H4 (cell line): ENCODE data around the gene RHOA. TPM values are rescaled to one million over a fixed set of nuclear protein-coding genes. Genes with fewer than 3 reads are reported as not detected.
"Not testable (repeated sequence)": the region's sequence is repeated elsewhere in the genome, so short reads cannot be mapped to it uniquely, and the experiment has no call there.

Experiments used
- DNase-seq: peaks from one replicate; pipeline ENCODE4 v3.0.0-alpha.2; 2015; ENCODE audit warnings: low spot score
- total RNA-seq: library from RNA; depleted of rRNA; stranded (reverse); fragments of >200 nt; shearing (Covaris generic); gene quantifications from 2 replicates; pipeline ENCODE4 v1.2.3, GENCODE V29; 2014

RHOA gene
- total RNA-seq, 1 experiment from 2014 or later = 305 TPM

DNA sequence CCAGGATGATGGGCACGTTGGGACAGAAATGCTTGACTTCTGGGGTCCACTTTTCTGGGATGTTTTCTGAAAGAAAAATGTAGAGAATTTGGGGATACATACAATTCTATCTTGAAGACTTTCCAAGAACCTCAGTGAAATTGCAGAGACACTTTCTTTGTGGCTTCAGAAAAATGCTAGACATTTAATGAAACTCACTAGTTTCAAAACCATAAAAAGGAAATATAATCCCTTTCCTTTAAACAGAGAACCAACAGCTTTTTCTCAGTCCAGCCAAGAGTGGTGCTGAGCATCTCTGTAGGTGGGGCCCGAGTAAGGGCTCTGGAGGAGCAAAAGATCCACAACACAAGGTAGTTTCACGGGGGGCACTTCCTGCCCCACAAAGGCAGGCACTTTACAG is 49.2 kb downstream of the RHOA start:
- DNase-seq = no peak

DNA sequence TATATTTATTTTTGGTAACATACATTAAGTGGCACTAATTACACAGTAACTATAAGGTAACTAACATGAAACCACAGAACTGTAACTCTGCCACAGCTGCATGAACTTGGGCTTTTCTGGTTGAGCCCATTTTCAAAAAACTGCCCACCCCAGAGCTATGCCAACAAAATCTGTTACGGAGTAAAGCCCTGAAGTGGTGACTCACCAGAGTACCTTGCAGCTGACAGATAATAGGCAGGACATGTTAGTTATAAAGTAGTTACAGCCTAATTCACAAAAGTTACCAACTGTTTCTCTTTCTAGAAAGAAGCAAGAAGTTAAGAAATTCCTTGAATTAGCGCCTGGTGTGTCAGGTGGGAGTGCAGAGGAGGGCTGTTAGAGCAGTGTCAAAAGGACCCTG is 52.2 kb downstream of the RHOA start:
- DNase-seq = no peak

GRCh38 chr3:49358884-49359225 is 52.9 kb downstream of the RHOA start:
- no peak for DNase-seq

DNA sequence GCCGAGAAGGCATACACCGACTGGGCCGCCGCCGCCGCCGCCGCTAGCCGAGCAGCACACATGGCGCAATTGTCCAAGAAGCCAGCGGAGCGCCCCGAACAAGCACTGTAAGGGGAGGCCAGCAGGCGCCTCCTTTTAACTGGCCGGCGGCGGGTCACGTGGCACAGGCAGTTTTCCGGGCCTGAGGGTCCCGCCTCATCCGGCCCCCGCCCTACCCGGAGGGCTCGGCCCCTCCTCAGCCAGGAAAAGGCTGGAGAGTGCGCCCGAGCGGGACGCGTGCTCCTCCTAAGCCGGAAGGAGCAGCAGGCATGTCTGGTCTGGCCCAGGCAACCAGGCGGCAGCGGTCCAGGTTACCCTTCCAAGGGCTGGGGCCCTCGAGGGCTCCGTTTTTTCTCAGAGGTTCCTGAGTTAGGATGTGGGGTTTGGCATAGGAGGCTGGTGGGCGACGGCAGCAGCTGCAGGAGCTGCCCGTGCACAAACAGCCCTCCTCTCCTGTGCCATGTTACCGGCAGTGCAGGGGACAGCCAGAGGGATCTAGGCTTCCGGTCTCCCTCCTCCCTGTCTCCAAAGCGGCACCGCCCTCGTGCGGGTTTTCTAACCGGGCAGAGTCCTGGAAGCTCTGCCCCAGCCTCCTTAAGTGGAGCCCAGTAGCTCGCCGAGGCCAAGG is 53.4 kb downstream of the RHOA start, which contains the start of gene GPX1:
GPX1 (minus strand) TSS at position 137 of the 667 bp plus-strand sequence; CDS start at position 62, 75 bp downstream.
- DNase-seq = peak; percentile 87

DNA sequence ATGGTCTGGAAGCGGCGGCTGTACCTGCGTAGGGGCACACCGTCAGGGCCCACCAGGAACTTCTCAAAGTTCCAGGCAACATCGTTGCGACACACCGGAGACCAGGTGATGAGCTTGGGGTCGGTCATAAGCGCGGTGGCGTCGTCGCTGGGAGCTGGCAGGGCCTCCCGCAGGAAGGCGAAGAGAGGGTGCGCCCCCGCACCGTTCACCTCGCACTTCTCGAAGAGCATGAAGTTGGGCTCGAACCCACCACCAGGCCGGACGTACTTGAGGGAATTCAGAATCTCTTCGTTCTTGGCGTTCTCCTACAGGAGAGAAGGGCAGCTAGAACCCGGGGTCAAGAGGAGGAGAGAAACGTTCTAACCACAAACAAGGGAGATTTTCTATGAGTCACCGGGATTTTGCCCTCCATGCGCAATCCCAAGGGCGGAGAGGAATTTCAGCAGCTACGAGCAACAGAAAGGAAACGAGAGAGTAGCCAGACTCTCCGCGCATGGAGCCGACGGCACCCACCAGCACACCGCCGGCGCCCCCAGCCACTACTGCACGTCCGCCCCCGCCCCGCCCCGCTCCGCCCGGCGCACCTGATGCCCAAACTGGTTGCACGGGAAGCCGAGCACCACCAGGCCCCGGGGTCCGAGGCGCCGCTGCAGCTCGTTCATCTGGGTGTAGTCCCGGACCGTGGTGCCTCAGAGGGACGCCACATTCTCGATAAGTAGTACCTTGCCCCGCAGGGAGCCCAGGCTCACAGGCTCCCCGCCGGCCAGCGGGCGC is 54.1 kb downstream of the RHOA start:
- DNase-seq = peak; percentile 37

DNA sequence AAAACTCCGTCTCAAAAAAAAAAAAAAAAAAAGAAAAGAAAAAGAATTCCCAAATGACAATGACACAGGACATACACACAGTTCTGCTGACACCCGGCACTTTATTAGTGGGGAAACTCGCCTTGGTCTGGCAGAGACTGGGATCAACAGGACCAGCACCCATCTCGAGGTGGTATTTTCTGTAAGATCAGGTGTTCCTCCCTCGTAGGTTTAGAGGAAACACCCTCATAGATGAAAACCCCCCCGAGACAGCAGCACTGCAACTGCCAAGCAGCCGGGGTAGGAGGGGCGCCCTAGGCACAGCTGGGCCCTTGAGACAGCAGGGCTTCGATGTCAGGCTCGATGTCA is 54.7 kb downstream of the RHOA start:
- DNase-seq = not testable (repeated sequence)

GRCh38 chr3:49352890-49353421 is 58.8 kb downstream of the RHOA start:
- DNase-seq = no peak

GRCh38 chr3:49352281-49352680 is 59.5 kb downstream of the RHOA start:
- no peak for DNase-seq

GRCh38 chr3:49351521-49352011 is 60.2 kb downstream of the RHOA start:
- peak; percentile 74 for DNase-seq

- no peak for DNase-seq
Observed at GRCh38 chr3:49349348-49350114, 62.2 kb downstream of the RHOA start.

GRCh38 chr3:49348361-49348760 is 63.4 kb downstream of the RHOA start:
- DNase-seq = not testable (repeated sequence)

DNA sequence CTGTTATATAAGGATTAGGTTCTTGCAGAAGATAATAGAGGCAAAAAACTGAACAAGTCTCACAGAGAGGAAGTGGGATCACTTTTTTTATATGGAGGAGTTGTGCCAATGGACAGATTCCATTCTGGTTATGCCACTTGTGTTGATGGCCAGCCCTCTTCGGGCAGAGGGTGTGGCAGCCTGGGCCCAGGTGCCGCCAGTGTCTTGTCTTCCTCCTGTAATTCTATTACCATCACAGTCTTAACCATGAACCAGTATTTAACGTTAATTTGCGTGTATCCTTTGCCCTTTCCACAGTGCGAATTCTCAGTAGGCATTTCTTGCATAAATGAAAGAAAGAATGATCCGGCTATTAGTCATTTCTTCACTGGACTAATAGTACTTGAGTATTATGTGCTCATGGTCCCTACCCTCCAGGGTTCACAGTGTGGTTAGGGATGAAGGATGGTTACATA is 65.0 kb downstream of the RHOA start:
- DNase-seq = no peak

DNA sequence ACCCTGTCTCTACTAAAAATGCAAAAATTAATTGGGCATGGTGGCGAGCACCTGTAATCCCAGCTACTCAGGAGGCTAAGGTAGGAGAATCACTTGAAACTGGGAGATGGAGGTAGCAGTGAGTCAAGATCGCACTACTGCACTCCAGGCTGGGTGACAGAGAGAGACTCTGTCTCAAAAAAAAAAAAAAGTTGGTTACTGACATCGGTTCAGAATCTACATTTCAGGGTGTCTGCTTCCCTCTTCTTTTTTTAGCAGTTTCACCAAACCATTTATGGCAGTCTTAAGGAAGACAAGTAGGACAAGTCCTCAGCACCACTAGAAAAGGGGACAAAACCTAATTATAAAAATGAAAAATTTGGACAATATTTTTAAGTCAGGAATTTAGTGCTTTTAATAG is 68.6 kb downstream of the RHOA start:
- no peak for DNase-seq

DNA sequence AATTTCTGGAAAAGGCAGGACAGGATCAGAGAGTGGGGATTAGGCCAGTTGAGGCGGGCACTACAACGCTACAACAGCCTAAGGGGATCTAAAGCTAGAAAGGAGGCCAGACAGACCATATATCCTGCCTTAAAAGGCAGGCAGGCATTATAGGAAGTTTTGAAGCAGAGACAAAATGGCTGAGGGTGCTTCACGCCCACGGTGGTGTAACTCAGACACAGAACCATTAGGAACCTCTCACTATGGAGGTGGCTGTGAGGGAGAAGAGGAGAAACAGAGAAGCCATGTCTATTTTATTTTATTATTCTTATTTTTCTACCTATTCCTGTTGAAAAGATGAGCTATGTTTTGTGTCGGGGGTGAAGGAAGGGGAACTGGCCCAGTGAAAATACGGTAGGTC is 69.8 kb downstream of the RHOA start:
- no peak for DNase-seq

- peak; percentile 70 for DNase-seq
Observed at GRCh38 chr3:49339941-49340800, 71.6 kb downstream of the RHOA start, which contains the start of gene USP4. Gene USP4, minus strand, starts transcription at chr3:49340053. Its CDS starts 29 bp downstream, at chr3:49340024.

DNA sequence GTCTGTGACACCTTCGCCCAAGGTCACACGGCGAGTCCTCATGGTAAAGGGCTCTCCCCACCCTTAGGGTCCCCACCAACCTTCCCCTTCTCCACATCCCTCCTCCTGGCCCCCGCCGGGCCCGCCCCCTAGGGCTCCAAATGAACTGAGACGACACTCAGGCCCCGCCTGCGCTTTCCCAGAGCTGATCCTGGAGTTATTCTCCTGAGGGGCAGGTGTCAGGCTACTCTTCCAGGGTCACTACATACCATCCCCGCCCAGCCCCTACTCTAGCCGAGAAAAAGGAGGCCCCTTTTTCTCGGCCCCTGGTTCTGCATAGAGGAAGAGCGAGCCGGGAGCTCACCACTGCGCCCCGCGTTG is 72.2 kb downstream of the RHOA start:
- no peak for DNase-seq

GRCh38 chr3:49333916-49334633 is 77.7 kb downstream of the RHOA start:
- no peak for DNase-seq

DNA sequence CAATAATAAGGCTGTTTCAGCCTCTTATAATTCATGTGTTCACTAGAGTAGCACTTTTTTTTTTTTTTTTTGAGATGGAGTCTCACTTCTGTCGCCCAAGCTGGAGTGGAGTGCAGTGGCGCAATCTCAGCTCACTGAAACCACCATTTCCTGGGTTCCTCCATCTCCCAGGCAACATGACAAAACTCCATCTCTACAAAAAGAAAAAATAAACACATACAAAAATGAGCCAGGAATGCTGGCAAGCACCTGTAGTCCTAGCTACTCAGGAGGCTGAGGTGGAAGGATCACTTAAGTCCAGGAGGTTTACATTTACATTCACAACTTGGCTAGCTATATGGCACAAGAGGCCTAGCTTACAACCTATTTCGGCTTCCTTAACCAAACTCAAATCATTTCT is 78.7 kb downstream of the RHOA start:
- no peak for DNase-seq

DNA sequence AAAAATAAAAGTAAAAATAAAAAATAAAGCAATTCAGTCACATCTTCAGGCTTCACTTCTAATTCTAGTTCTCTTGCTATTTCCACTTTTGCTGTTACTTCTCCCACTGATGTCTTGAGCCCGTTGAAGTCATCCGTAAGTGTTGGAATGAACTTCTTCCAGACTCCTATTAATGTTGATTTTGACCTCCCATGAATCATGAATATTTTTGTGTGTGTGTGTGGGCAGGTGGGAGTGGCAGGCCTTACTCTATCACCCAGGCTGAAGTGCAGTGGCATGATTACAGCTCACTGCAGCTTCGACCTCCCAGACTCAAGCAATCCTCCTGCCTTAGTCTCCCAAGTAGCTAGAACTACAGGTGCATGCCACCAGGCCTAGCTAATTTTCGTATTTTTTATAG is 82.6 kb downstream of the RHOA start:
- DNase-seq = no peak

GRCh38 chr3:49328350-49328749 is 83.4 kb downstream of the RHOA start:
- not testable (repeated sequence) for DNase-seq

GRCh38 chr3:49327485-49327884 is 84.3 kb downstream of the RHOA start:
- DNase-seq = no peak
